EL (cell line): Measurements from ENCODE around the gene ZNF407.

Experiments
- DNase-seq: peaks from one replicate; pipeline ENCODE4 v3.0.0-alpha.2; 2016

The ZNF407 gene

DNA sequence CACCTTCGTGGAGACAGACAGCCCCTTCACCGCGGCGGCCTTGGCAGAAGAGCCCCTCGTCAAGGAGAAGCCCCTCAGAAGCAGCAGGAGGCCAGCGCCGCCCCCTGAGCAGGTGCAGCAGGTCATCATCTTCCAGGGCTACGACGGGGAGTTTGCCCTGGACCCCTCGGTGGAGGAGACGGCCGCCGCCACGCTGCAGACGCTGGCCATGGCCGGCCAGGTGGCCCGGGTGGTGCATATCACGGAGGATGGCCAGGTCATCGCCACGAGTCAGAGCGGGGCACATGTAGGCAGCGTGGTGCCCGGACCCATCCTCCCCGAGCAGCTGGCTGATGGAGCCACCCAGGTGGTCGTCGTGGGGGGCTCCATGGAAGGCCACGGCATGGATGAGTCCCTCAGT, 465.5 kb downstream of the ZNF407 start:
- DNase-seq = no peak

DNA sequence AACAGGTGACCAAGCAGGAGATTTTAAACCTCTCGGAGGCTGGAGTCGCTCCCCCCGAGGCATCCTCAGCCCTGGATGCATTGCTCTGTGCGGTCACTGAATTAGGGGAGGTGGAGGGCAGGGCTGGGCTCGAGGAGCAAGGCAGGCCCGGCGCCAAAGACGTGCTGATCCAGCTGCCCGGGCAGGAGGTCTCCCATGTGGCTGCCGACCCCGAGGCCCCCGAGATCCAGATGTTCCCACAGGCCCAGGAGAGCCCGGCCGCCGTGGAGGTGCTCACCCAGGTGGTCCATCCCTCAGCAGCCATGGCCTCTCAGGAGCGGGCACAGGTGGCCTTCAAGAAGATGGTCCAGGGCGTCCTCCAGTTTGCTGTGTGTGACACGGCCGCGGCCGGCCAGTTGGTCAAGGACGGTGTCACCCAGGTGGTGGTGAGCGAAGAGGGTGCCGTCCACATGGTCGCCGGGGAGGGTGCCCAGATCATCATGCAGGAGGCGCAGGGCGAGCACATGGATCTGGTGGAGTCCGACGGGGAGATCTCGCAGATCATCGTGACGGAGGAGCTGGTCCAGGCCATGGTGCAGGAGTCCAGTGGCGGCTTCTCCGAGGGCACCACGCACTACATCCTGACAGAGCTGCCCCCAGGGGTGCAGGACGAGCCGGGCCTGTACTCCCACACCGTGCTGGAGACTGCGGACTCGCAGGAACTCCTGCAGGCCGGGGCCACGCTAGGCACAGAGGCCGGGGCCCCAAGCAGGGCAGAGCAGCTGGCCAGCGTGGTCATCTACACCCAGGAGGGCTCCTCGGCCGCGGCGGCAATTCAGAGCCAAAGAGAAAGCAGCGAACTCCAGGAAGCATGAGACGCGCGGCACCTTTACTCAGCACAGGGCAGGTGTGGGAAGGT, 466.2 kb downstream of the ZNF407 start:
- no peak for DNase-seq

DNA sequence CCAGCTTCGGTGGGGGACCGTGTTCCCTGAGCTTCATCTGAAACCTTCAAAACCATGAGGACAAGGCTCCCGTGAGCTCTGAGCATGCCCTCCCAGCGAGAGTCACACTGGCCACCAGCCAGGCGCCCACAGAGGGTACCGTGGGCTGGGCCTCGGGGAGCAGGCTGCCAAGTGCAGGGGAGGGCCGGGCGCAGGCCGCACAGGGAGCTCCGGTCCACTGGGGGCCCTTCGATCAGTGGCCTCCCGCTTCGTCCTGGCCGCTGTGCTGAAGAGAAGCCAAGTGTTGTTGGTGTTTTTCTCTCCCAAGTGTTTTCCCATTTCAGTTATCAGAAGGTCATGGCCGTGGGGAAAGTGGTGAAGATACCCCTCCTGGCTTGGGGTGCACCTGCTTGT, 466.8 kb downstream of the ZNF407 start:
- DNase-seq = no peak

DNA sequence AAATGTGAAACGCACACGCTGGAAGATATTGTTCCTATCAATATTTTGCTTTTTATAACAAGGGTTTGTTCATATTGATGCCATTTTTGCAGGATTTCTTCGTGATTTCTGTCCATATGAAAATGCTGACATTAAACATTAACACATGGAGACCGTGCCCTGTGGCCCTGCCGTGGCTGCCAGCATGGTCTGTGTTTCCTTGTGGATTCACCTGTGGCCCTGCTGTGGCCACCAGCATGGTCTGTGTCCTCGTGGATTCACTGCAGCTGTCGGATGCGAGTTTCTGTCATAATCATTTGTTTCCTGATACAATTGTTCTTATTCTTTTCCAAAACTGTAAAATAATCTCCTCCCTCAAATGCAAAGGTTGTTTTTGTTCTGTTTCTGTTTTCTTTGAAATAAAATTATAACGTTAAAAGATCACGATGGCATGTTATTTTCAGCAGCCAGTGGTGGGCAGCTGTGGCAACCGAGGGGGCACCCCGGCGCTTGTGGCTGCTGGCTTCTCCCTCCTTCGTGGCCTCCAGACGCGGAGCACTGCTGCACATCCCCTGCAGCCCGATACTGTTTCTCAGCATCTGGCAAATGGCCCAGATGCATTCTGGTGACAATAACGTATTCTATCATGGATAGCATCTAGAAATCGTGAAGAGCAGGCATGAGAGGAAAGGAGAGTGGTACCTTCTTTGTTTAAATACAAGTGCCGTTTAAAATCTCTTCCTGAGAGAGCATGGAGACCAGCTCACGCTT, 467.8 kb downstream of the ZNF407 start:
- no peak for DNase-seq

- no peak for DNase-seq
Measured at GRCh38 chr18:75066021-75066880, 468.6 kb downstream of the ZNF407 start.

GRCh38 chr18:75066936-75067335, 469.3 kb downstream of the ZNF407 start:
- no peak for DNase-seq

DNA sequence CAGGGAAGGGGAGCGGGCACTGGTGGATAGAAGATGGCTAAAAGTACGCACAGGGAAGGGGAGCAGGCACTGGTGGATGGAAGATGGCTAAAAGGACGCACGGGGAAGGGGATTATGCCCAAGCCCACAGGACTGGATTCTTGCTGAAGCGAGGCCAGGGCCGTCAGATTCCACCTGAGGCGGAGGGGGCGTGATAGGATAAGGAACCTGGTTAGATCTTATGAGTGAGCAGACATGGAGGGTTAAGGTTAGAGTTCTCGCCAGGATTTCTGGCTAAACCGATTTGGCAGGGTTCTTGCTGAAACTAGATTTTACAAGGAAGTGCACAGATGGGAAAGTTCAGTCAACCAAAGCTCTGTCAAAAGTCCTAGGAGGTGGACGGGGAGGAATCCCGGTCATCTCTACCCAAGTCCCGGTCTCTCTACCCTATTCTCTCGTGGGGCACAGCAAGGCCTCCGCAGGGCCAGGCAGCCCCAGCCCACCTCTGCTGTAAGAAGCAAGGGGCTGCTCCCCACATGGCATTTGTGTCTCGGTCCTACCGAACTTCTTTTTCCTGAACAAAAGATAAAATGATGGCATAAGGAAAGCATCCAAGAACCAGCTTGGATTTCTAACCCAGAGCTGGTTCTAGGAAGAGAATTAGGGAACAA, 470.5 kb downstream of the ZNF407 start:
- DNase-seq = no peak

GRCh38 chr18:75068682-75069435, 471.2 kb downstream of the ZNF407 start:
- DNase-seq = no peak

- no peak for DNase-seq
Measured at GRCh38 chr18:75070235-75070624, 472.6 kb downstream of the ZNF407 start.

DNA sequence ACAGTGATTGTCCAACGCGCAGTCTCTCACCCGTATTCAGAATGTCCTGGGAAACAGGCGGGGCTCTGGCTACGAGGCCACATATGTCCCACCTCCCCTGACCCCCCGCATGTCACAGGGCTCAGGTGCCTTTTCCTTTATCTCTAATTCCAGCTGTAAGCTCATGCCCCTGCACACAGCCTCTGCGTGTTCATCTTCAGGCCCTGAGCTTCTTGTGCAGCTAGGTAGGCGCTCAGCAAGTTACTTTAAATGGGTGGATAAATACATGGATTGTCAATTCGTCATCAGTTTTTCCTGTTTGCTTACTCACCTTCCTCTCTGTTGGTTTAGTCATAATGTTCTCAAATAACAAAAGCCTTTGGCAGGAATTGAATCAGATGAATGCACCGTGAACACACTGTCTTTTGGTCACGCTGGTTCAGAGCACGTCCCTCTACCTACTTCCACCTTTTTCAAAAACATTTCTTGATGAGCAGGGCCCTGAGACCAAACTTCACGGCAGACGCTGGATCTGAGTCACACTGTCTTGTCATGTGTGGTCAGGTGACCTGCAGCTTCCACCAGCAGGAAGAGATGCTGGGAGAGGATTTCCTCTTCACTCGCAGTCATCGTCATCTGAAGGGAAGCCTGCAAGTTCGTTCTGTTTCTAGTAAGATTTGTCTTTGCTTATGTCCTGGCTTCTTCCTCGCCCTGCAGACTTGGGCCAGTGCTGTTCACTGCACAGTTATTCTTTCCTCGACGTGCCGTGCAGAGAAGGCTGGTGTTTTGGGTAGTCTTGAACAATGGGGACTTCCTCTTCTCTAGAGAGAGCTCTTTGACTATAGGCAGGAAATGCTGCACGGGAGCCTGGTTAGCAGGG, 473.2 kb downstream of the ZNF407 start:
- peak; percentile 75 for DNase-seq

DNA sequence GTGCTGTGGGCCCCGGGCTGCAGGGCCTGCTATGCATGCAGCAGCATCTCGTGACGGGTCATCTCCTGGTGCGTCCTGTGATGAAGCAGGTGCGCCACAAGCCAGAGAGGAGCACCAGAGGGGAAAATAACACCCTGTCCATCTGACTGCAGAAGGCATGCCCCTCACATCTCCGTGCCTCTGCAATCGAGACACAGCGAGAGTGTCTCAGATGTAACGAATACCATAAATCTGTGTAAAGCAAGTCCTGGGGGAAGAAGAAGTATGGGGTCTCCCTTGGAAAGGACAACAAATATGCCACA, 473.8 kb downstream of the ZNF407 start:
- DNase-seq = no peak

GRCh38 chr18:75071866-75072671, 474.4 kb downstream of the ZNF407 start:
- DNase-seq = no peak

GRCh38 chr18:75072672-75073371, 475.2 kb downstream of the ZNF407 start:
- no peak for DNase-seq

DNA sequence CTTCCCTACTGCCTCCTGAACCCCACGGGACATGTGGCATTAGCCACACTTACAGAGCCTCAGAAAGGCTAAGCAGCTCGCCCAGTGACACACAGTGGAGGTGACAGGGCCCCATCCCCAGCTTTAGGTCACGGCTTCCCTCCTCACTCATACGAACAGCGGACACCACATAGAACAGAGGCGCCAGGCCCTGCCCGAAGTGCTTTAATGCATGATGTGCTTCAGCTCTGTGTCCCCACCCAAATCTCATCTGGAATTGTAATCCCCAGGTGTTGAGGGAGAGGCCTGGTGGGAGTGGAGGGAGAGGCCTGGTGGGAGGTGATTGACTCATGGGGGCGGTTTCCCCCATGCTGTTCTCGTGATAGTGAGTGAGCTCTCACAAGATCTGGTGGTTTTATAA, 476.0 kb downstream of the ZNF407 start:
- DNase-seq = no peak

DNA sequence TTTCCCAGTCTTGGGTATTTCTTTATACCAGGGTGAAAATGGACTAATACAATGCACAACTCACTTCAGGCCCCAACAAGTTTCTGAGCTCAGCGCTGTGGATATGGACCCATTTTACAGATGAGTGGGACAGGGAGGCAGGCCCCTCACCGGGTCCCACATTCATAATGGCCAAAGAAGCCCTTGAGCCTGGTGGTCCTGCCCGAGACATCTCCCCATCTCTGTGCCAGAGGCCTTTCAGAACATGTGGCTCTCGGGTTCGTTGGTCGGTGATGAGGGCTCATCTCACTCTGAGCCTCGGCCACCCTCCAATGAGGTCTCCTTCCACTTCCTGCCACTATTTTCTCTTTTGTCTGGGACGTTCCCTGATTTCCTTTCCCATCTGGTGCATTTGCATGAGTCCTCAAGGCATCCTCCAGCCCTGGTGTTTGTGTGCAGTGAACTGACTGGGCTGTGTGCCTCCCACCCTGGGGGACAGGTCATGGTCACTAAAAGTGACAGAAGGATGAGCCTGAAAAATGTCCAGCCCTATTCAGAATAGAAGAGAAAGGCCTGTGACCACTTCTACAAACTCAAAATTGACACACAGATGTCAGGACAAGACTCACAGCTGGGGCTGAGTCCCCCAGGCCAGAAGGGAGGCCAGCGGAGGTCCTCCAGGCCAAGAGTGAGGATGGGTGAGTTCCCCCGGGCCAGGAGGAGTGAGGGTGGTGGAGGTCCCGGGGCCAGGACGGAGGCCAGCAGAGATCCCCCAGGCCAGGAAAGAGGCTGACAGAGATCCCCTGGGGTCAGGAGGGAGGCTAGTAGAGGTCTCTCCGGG, 476.7 kb downstream of the ZNF407 start:
- no peak for DNase-seq

DNA sequence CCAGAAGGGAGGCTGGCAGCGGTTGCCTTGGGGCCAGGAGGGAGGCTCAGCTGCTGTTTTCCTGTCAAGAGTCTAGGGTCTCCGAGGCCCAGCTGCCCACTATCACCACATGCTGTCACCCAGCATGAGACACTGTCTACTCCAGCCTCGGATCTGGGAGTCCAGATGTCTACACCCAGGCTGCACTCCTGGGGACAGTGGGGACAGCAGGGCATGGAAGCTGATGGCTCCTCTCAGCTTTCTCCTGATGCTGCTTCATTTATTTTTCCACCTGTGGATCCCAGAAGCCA, 477.3 kb downstream of the ZNF407 start:
- DNase-seq = no peak

DNA sequence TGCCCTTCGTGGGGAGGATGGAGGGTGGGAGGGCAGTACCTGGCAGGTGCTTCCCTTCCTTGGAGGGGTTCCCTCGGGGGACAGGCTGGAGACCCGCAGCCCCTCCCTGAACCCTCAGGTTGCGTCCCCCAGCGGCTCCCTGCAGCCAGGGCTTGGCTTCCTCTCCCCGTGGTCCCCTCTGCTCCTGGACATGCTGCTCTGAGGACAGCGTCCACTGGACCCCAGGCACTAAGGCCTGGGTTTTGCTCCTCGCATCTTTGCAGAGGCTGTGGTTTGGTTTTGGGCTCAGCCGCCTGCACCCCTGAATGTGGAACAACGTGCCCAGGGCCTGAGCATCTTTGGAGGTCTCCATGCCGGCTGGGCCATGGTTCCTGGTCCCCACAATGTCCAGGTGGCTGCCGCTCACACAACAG, 477.8 kb downstream of the ZNF407 start:
- DNase-seq = no peak

DNA sequence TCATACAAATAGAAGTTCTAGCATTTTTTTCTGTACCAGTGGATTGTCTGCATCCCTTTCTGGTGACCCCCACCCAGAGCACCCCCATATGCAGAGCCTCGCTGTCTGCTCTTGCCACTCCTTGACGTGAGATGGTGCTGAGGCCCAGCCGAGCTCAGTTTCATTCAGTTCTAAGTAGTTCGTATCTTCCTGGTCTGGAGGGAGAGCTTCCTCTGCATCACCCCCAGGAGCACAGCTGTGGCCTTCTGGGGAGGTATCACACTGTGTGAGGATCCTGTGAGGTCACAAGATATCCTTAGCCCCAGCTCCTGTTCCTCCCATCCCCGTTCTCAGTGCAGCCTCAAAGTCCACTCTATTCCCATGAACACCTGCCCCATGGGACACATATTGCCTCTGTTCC, 478.6 kb downstream of the ZNF407 start:
- DNase-seq = no peak

GRCh38 chr18:75081486-75081885, 483.8 kb downstream of the ZNF407 start:
- DNase-seq = no peak
